Measurements from ENCODE around the gene FAM120B.
"Not testable (repeated sequence)": the region's sequence is repeated elsewhere in the genome, so short reads cannot be mapped to it uniquely, and the experiment has no call there.

FAM120B gene

GRCh38 chr6:170383466-170384035, 77.0 kb downstream of the FAM120B start:
- DNase-seq (ENCODE audit: low read depth in 3 of 3) = no peak

GRCh38 chr6:170385506-170385905, 78.9 kb downstream of the FAM120B start:
- no peak for DNase-seq (ENCODE audit: low read depth in 3 of 3)

GRCh38 chr6:170388113-170388512, 81.6 kb downstream of the FAM120B start:
- no peak for DNase-seq (ENCODE audit: low read depth in 3 of 3)

DNA sequence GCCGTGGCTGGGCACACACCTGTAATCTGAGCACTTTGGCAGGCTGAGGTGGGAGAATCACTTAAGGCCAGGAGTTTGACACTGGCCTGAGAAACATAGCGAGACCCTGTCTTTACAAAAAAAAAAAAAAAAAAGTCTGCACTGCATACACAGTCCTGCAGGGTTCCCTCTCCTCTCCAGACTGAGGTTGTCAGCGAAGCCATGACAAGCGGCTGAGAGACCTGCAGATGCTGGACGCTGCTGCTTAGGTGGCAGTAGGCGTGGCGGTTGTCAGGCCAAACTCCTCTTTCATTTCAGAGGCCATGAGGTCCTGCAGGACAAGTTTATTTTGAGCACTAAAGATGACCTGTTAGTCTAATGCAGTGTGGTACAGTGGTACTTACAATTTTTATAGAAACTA, 86.5 kb downstream of the FAM120B start:
- no peak for DNase-seq (ENCODE audit: low read depth in 3 of 3)

GRCh38 chr6:170393807-170394399, 87.3 kb downstream of the FAM120B start:
- peak in 1 of 3 experiments; percentile 15 for DNase-seq (ENCODE audit: low read depth in 3 of 3)

DNA sequence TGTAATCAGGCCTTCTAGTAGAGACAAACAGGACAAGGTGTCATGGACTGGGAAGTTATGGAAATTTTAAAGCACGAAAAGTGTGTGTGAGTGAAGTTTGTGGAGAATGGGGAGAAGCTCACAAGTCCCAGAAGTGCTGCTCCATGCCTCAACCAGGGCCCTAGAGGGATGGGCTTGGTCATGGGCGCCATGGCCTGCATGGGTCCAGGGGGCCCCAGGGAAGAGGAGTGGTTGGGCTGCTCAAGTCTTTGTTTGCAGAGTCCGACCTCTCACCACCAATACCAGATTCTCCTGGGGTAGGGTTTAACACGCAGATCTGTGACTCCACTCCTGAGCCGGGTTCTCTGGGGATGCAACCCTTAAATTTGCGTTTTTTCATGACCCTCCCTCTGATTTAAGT, 88.4 kb downstream of the FAM120B start:
- no peak for DNase-seq (ENCODE audit: low read depth in 3 of 3)

- not testable (repeated sequence) for DNase-seq (ENCODE audit: low read depth in 3 of 3)
These were observed 92.3 kb downstream of the FAM120B start for GRCh38 chr6:170398743-170399369.

DNA sequence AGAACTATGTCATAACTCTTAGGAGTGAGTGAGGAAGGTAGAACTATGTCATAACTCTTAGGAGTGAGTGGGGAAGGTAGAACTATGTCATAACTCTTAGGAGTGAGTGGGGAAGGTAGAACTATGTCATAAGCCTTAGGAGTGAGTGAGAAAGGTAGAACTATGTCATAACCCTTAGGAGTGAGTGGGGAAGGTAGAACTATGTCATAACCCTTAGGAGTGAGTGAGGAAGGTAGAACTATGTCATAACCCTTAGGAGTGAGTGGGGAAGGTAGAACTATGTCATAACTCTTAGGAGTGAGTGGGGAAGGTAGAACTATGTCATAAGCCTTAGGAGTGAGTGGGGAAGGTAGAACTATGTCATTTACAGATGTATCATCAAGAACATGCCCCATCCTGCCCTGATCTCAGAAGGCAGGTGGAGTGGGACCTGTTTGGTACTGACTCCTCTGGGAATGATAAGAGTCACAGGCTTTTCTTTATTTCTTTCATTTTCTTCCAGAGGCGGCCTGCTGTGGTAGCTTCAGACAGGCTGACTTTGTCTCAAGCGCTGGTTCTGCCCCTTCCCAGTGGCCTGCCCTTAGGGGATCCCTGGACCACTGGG, 93.5 kb downstream of the FAM120B start:
- not testable (repeated sequence) for DNase-seq (ENCODE audit: low read depth in 3 of 3)

- no peak for DNase-seq (ENCODE audit: low read depth in 3 of 3)
These were observed 95.9 kb downstream of the FAM120B start for GRCh38 chr6:170402318-170403040.

DNA sequence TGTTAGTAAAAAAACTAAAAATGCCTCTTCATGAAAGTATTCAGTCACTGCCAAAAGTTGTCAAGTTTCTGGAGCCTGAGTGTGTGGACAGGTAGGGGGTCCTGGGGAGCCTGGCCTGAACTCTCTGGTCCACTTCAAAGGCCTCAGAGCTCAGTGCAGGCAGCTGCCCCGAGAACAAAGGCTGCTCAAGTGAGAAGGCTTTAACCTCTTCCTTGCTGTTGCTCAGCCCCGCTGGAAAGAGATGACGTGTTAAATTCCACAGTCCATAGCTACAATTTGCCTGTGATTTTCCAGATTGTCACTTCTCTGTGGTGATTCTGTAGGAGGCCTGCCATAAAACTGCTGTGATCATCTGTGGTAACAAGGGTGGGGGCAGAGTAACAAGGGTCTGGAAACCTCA, 96.9 kb downstream of the FAM120B start:
- no peak for DNase-seq (ENCODE audit: low read depth in 3 of 3)

- no peak for DNase-seq (ENCODE audit: low read depth in 3 of 3)
These were observed 97.5 kb downstream of the FAM120B start for GRCh38 chr6:170404036-170404435.

- DNase-seq (ENCODE audit: low read depth in 3 of 3) = no peak
These were observed 98.1 kb downstream of the FAM120B start for GRCh38 chr6:170404697-170405096.

- no peak for DNase-seq (ENCODE audit: low read depth in 3 of 3)
These were observed 98.9 kb downstream of the FAM120B start for GRCh38 chr6:170405311-170405975.

GRCh38 chr6:170407200-170407599, 100.6 kb downstream of the FAM120B start:
- no peak for DNase-seq (ENCODE audit: low read depth in 3 of 3)

GRCh38 chr6:170407932-170408331, 101.4 kb downstream of the FAM120B start:
- no peak for DNase-seq (ENCODE audit: low read depth in 3 of 3)

GRCh38 chr6:170409746-170410145, 103.2 kb downstream of the FAM120B start:
- DNase-seq (ENCODE audit: low read depth in 3 of 3) = not testable (repeated sequence)

GRCh38 chr6:170410241-170410640, 103.7 kb downstream of the FAM120B start:
- no peak for DNase-seq (ENCODE audit: low read depth in 3 of 3)

GRCh38 chr6:170415318-170415717, 108.8 kb downstream of the FAM120B start:
- no peak for DNase-seq (ENCODE audit: low read depth in 3 of 3)

DNA sequence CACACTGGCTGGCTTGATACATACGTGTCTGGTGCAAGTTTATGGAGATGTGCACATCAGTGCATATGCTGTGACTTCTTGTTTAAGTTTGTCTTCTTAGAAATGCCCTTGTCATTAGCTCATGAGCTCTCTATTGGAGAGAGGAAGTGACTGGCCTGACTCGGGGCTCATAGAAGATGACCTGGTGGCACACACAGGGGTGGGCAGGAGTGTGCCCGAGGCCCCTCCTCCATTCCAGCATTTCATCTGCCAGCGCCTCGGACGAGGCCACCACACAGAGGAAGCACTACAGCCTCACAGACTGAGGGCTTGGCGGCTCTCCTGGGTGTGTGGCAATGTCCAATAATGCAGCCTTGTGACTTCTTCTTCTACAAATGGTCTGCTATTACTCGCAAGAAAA, 109.7 kb downstream of the FAM120B start:
- no peak for DNase-seq (ENCODE audit: low read depth in 3 of 3)

- no peak for DNase-seq (ENCODE audit: low read depth in 3 of 3)
These were observed 110.5 kb downstream of the FAM120B start for GRCh38 chr6:170416959-170417606.

- no peak for DNase-seq (ENCODE audit: low read depth in 3 of 3)
These were observed 111.3 kb downstream of the FAM120B start for GRCh38 chr6:170417881-170418280.

Measured in stimulated activated CD4-positive, alpha-beta T cell treated with anti-CD3 and anti-CD28 coated beads, TNF-alpha, amount 100 ng/mL, for 24 hours (primary cell).